Limb (tissue), 2 donors: ENCODE data around the gene C3orf33.
"Not testable (repeated sequence)": the region's sequence is repeated elsewhere in the genome, so short reads cannot be mapped to it uniquely, and the experiment has no call there.

Experiments used
- DNase-seq, 2 donors: peaks; one replicate each; pipeline ENCODE4 v3.0.0-alpha.2; 2016; ENCODE audit errors: extremely low spot score in 2 of 2

C3orf33 gene

GRCh38 chr3:155805802-155806618 lies at the start of gene C3orf33:
TSS of gene C3orf33 (minus strand) at chr3:155806278. CDS start at chr3:155806252, 26 bp downstream.
- DNase-seq, result peak; percentile 79 to 89

GRCh38 chr3:155854141-155854940 lies 48.3 kb upstream of the C3orf33 start, which contains the start of gene SLC33A1:
TSS of gene SLC33A1 (minus strand) at chr3:155854427. CDS start at chr3:155853997, 430 bp downstream.
- DNase-seq, result peak; percentile 98 to 100

GRCh38 chr3:155853214-155854140 lies 47.4 kb upstream of the C3orf33 start:
- DNase-seq, result no peak

GRCh38 chr3:155852341-155852740 lies 46.3 kb upstream of the C3orf33 start:
- DNase-seq, result no peak

GRCh38 chr3:155849404-155849803 lies 43.3 kb upstream of the C3orf33 start:
- DNase-seq, result not testable (repeated sequence)

- DNase-seq, result no peak
These were observed 41.9 kb upstream of the C3orf33 start for GRCh38 chr3:155847993-155848392.

- DNase-seq, result no peak
These were observed 40.0 kb upstream of the C3orf33 start for GRCh38 chr3:155846119-155846518.

- no peak for DNase-seq
These were observed 37.5 kb upstream of the C3orf33 start for GRCh38 chr3:155843569-155843968.

- DNase-seq, result no peak
These were observed 29.4 kb upstream of the C3orf33 start for GRCh38 chr3:155835341-155836071.

GRCh38 chr3:155828490-155829098 lies 22.5 kb upstream of the C3orf33 start:
- not testable (repeated sequence) for DNase-seq

- DNase-seq, result no peak
These were observed 9.0 kb upstream of the C3orf33 start for GRCh38 chr3:155815030-155815545.

- not testable (repeated sequence) for DNase-seq
These were observed 7.1 kb upstream of the C3orf33 start for GRCh38 chr3:155813224-155813623.

- DNase-seq, result no peak
These were observed 3.1 kb upstream of the C3orf33 start for GRCh38 chr3:155809181-155809580.

- no peak for DNase-seq
These were observed 1.7 kb upstream of the C3orf33 start for GRCh38 chr3:155807823-155808222.

- no peak for DNase-seq
These were observed 775 bp downstream of the C3orf33 start for GRCh38 chr3:155805204-155805801.

GRCh38 chr3:155804323-155804722 lies 1.8 kb downstream of the C3orf33 start:
- no peak for DNase-seq

- DNase-seq, result no peak
These were observed 13.5 kb downstream of the C3orf33 start for GRCh38 chr3:155792532-155792931.

GRCh38 chr3:155791190-155791589 lies 14.9 kb downstream of the C3orf33 start:
- no peak for DNase-seq

- no peak for DNase-seq
These were observed 15.7 kb downstream of the C3orf33 start for GRCh38 chr3:155790272-155790925.
